HEK293 (cell line): ENCODE results near the gene C2orf81.

Source experiments
- CTCF ChIA-PET: fragments of 350-600 bp; formaldehyde crosslinking; extraction: SDS; loops from one replicate; lab custom pipeline; 2021; ENCODE audit warnings: antibody characterized with exemption; lab: Yijun Ruan, JAX
- POLR2A ChIA-PET: fragments of 300-600 bp; formaldehyde crosslinking; extraction: SDS; loops from one replicate; lab custom pipeline; 2020; ENCODE audit warnings: antibody characterized with exemption, inconsistent platforms; lab: Yijun Ruan, JAX
- H3K27ac ChIP-seq: fragments of 200-500 bp; sonication (Bioruptor generic); 2 replicates; pipeline ENCODE4 v1.5.1; 2014; ENCODE audit warnings: low read depth, low read length, control low read depth, inconsistent platforms; ENCODE audit errors: extremely low read depth
- H3K36me3 ChIP-seq, 2 experiments: fragments of 200-500 bp in 1 of 2; sonication (Bioruptor generic) in 1 of 2; 1 replicate in 1 of 2; 2 replicates in 1 of 2; pipeline ENCODE4 v1.5.1; 2014 to 2017; ENCODE audit warnings: inconsistent platforms in 2 of 2, low read length in 2 of 2; ENCODE audit not compliant: control insufficient read depth in 2 of 2, insufficient read depth in 1 of 2
- H3K4me1 ChIP-seq: fragments of 200-500 bp; sonication (Bioruptor generic); 2 replicates; pipeline ENCODE4 v1.5.1; 2014; ENCODE audit warnings: mild to moderate bottlenecking, low read length, inconsistent platforms; ENCODE audit not compliant: control insufficient read depth, insufficient read depth
- H3K4me3 ChIP-seq: 2 replicates; pipeline ENCODE4 v1.5.1; 2011; ENCODE audit warnings: low read depth, mild to moderate bottlenecking, control low read depth, low read length, moderate library complexity
- H3K9me3 ChIP-seq: fragments of 200-500 bp; sonication (Bioruptor generic); 2 replicates; pipeline ENCODE4 v1.5.1; 2014; ENCODE audit warnings: low read depth, low read length, inconsistent platforms; ENCODE audit not compliant: control insufficient read depth, insufficient read depth
- IKZF3 ChIP-seq: fragments of 450-650 bp; IDR thresholded peaks from 2 replicates; pipeline ENCODE4 v1.5.0; 2018; ENCODE audit warnings: missing biosample characterization, mild to moderate bottlenecking, missing genetic modification characterization, moderate library complexity
- SCRT2 ChIP-seq: fragments of 450-650 bp; formaldehyde crosslinking; IDR thresholded peaks from 2 replicates; pipeline ENCODE4 v1.5.1; 2016; ENCODE audit warnings: missing biosample characterization, missing genetic modification characterization
- SP2 ChIP-seq: fragments of 450-650 bp; formaldehyde crosslinking; IDR thresholded peaks from 2 replicates; pipeline ENCODE4 v1.5.1; 2016; ENCODE audit warnings: missing biosample characterization, missing genetic modification characterization
- SP3 ChIP-seq: fragments of 450-650 bp; formaldehyde crosslinking; IDR thresholded peaks from 2 replicates; pipeline ENCODE4 v1.5.1; 2016; ENCODE audit warnings: missing biosample characterization, missing genetic modification characterization
- ZFP37 ChIP-seq: fragments of 450-650 bp; formaldehyde crosslinking; IDR thresholded peaks from 2 replicates; pipeline ENCODE4 v1.5.1; 2016; ENCODE audit warnings: missing biosample characterization, missing genetic modification characterization
- ZNF202 ChIP-seq: fragments of 450-650 bp; formaldehyde crosslinking; IDR thresholded peaks from 2 replicates; pipeline ENCODE4 v1.5.1; 2016; ENCODE audit warnings: missing biosample characterization, missing genetic modification characterization, borderline replicate concordance
- ZNF248 ChIP-seq: fragments of 450-650 bp; formaldehyde crosslinking; IDR thresholded peaks from 2 replicates; pipeline ENCODE4 v1.5.1; 2017; ENCODE audit warnings: missing biosample characterization, missing genetic modification characterization
- ZNF266 ChIP-seq: fragments of 450-650 bp; formaldehyde crosslinking; IDR thresholded peaks from 2 replicates; pipeline ENCODE4 v1.5.1; 2016; ENCODE audit warnings: missing biosample characterization, missing genetic modification characterization, low read depth
- ZNF335 ChIP-seq: fragments of 450-650 bp; formaldehyde crosslinking; conservative IDR thresholded peaks from 2 replicates; pipeline ENCODE4 v1.5.1; 2016; ENCODE audit warnings: missing biosample characterization, missing genetic modification characterization
- ZNF473 ChIP-seq: fragments of 450-650 bp; formaldehyde crosslinking; IDR thresholded peaks from 2 replicates; pipeline ENCODE4 v1.5.1; 2017; ENCODE audit warnings: missing biosample characterization, missing genetic modification characterization
- ZNF571 ChIP-seq: fragments of 450-650 bp; formaldehyde crosslinking; IDR thresholded peaks from 2 replicates; pipeline ENCODE4 v1.5.0; 2017; ENCODE audit warnings: missing biosample characterization, missing genetic modification characterization
- ZNF843 ChIP-seq: fragments of 450-650 bp; formaldehyde crosslinking; IDR thresholded peaks from 2 replicates; pipeline ENCODE4 v1.5.1; 2016; ENCODE audit warnings: missing biosample characterization, missing genetic modification characterization
- TF ChIP-seq, protein P1 (sequence below): fragments of 450-650 bp; formaldehyde crosslinking; conservative IDR thresholded peaks from 2 replicates; pipeline ENCODE4 v1.5.1; 2016; ENCODE audit warnings: low read depth, missing biosample characterization, missing genetic modification characterization
- TF ChIP-seq, protein P2 (sequence below): fragments of 450-650 bp; formaldehyde crosslinking; IDR thresholded peaks from 2 replicates; pipeline ENCODE4 v1.5.1; 2017; ENCODE audit warnings: missing biosample characterization, missing genetic modification characterization
- TF ChIP-seq, protein P3 (sequence below): fragments of 450-650 bp; formaldehyde crosslinking; IDR thresholded peaks from 2 replicates; pipeline ENCODE4 v1.5.1; 2017; ENCODE audit warnings: missing biosample characterization, missing genetic modification characterization

Gene C2orf81

DNA sequence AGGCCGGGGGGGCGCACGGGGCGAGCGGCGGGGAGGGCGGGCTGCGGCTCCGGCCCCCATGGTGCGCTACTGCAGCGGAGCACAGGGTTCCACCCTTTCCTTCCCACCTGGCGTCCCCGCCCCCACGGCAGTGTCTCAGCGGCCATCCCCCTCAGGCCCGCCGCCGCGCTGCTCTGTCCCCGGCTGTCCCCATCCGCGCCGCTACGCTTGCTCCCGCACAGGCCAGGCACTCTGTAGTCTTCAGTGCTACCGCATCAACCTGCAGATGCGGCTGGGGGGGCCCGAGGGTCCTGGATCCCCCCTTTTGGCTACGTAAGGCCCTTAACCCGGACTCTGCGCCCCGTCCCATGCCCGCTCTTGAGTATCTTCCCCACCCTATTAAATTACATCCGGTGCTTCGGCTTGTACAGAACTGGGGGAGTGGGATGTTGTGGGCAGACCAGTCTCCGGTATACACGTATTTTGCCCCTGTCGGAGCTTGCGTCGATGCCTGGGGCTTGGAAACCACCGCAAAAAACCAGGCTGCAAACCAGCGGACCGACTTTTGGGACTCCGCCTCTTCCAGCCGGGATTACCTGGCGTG lies 36.2 kb upstream of the C2orf81 start (continued):
- TF ChIP-seq, protein P1, sequence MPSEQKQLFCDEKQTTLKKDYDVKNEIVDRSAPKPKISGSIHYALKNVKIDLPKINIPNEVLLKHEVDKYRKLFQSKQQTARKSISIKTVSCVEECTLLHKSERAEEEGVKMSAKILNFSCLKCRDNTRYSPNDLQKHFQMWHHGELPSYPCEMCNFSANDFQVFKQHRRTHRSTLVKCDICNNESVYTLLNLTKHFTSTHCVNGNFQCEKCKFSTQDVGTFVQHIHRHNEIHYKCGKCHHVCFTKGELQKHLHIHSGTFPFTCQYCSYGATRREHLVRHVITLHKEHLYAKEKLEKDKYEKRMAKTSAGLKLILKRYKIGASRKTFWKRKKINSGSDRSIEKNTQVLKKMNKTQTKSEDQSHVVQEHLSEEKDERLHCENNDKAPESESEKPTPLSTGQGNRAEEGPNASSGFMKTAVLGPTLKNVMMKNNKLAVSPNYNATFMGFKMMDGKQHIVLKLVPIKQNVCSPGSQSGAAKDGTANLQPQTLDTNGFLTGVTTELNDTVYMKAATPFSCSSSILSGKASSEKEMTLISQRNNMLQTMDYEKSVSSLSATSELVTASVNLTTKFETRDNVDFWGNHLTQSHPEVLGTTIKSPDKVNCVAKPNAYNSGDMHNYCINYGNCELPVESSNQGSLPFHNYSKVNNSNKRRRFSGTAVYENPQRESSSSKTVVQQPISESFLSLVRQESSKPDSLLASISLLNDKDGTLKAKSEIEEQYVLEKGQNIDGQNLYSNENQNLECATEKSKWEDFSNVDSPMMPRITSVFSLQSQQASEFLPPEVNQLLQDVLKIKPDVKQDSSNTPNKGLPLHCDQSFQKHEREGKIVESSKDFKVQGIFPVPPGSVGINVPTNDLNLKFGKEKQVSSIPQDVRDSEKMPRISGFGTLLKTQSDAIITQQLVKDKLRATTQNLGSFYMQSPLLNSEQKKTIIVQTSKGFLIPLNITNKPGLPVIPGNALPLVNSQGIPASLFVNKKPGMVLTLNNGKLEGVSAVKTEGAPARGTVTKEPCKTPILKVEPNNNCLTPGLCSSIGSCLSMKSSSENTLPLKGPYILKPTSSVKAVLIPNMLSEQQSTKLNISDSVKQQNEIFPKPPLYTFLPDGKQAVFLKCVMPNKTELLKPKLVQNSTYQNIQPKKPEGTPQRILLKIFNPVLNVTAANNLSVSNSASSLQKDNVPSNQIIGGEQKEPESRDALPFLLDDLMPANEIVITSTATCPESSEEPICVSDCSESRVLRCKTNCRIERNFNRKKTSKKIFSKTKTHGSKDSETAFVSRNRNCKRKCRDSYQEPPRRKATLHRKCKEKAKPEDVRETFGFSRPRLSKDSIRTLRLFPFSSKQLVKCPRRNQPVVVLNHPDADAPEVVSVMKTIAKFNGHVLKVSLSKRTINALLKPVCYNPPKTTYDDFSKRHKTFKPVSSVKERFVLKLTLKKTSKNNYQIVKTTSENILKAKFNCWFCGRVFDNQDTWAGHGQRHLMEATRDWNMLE (tag by site-specific recombination): no peak
- TF ChIP-seq ZNF248 (tag by site-specific recombination) (no peak), ZFP37 (tag by site-specific recombination) (peak; percentile 68; the same call in 1 of the 2 replicates), IKZF3 (tag by site-specific recombination) (peak; percentile 80), ZNF571 (no peak), ZNF202 (tag by site-specific recombination) (no peak)

DNA sequence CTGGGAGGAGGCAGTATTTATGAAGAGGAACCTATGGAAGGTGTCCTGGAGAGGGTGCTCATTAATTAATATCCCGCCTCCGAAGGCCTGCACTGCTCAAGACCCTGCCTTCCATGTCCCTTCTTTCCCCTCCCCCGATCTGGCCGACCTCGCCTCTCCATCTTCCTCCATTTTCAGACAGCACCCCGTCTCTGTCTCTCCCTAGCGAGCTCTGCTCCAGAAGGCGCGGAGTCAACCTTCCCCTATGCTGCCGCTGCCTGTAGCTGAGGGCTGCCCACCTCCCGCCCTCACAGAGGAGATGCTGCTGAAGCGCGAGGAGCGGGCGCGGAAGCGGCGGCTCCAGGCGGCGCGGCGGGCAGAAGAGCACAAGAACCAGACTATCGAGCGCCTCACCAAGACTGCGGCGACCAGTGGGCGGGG lies 35.7 kb upstream of the C2orf81 start:
- CTCF ChIA-PET: interaction anchor here (0.6 to 1.6 kb wide), 7 partner anchors 10 to 122 kb away, joined by 3 to 6 read pairs (median 4); partner anchors contain the start of genes CCDC142 and TTC31
- TF ChIP-seq SCRT2 (tag by site-specific recombination) (no peak), SP3 (tag by site-specific recombination) (peak; percentile 47; the same call in 1 of the 2 replicates), ZNF843 (no peak), SP2 (peak; percentile 67), ZNF335 (tag by site-specific recombination) (peak; percentile 86), ZNF473 (tag by site-specific recombination) (no peak), ZNF266 (tag by site-specific recombination) (no peak)
- TF ChIP-seq, protein P2, sequence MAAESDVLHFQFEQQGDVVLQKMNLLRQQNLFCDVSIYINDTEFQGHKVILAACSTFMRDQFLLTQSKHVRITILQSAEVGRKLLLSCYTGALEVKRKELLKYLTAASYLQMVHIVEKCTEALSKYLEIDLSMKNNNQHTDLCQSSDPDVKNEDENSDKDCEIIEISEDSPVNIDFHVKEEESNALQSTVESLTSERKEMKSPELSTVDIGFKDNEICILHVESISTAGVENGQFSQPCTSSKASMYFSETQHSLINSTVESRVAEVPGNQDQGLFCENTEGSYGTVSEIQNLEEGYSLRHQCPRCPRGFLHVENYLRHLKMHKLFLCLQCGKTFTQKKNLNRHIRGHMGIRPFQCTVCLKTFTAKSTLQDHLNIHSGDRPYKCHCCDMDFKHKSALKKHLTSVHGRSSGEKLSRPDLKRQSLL: 0 out of 2 replicates have a peak, but pooled peaks have one; percentile 49
- TF ChIP-seq, protein P3, sequence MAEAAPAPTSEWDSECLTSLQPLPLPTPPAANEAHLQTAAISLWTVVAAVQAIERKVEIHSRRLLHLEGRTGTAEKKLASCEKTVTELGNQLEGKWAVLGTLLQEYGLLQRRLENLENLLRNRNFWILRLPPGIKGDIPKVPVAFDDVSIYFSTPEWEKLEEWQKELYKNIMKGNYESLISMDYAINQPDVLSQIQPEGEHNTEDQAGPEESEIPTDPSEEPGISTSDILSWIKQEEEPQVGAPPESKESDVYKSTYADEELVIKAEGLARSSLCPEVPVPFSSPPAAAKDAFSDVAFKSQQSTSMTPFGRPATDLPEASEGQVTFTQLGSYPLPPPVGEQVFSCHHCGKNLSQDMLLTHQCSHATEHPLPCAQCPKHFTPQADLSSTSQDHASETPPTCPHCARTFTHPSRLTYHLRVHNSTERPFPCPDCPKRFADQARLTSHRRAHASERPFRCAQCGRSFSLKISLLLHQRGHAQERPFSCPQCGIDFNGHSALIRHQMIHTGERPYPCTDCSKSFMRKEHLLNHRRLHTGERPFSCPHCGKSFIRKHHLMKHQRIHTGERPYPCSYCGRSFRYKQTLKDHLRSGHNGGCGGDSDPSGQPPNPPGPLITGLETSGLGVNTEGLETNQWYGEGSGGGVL: no peak
- TF ChIP-seq, all 188 proteins: peak for 4
- Histone ChIP-seq H3K27ac (peak overlapping the region; percentile 96), H3K4me1 (peaks cover 5% of the 10 kb centered on the region), H3K36me3 (peaks cover 0 to 23% of the 10 kb centered on the region in 2 experiments; a peak in 1 of 3 replicates), H3K4me3 (peak overlapping the region; percentile 60), H3K9me3 (no peaks in the 10 kb centered on the region)
- POLR2A ChIA-PET: interaction anchor here (0.7 to 3.8 kb wide), 12 partner anchors 8 to 1223 kb away, joined by 3 to 37 read pairs (median 3); partner anchors contain the start of genes CCDC142, CCT7, MOGS and PCGF1
